ENCODE measurements around the gene GAGE10.

GAGE10 gene

DNA sequence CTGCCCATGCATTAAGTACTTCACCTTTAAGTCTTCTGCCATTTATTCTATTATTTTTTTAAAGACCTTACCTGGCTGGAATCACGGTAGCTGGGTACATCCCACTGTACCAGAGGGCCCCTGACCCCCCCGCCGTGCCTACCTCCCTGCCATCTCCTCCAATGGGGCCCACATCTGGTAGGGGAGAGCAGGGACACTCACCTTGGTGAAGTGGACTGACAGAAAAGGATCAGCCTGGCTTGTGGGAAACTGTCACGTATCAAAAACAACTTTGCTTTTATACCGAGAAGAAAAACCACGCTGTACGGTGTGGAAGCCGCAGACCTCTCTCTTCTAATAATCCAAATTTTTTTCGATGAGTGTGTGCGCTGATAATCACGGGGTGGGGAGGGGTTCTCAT is 39.0 kb upstream of the GAGE10 start, which contains the start of gene FOXP3:
Gene FOXP3 (minus strand): TSS at position 251 of the 400 bp plus-strand sequence. CDS start 6,205 bp downstream, outside the sequence.
- Histone ChIP-seq H3K27ac (no peak within 1 kb of the TSS), H3K9ac (no peak within 1 kb of the TSS), H3K4me2 (no peak within 1 kb of the TSS), H4K20me1 (no peaks in the 10 kb centered on the region; the same call in 1 of the 2 replicates), H3K4me3 (no peak within 1 kb of the TSS), H3K4me1 (peaks cover 6% of the 10 kb centered on the region), H3K27me3 (peaks cover 67% of the 10 kb centered on the region), H3K36me3 (no peaks in the 10 kb centered on the region), H3K9me3 (0 out of 2 replicates have a peak, but pooled peaks cover 5% of the 10 kb centered on the region)
- TF ChIP-seq Cebpa-rat (IDR thresholded peaks at IDR 0.05): no peak

DNA sequence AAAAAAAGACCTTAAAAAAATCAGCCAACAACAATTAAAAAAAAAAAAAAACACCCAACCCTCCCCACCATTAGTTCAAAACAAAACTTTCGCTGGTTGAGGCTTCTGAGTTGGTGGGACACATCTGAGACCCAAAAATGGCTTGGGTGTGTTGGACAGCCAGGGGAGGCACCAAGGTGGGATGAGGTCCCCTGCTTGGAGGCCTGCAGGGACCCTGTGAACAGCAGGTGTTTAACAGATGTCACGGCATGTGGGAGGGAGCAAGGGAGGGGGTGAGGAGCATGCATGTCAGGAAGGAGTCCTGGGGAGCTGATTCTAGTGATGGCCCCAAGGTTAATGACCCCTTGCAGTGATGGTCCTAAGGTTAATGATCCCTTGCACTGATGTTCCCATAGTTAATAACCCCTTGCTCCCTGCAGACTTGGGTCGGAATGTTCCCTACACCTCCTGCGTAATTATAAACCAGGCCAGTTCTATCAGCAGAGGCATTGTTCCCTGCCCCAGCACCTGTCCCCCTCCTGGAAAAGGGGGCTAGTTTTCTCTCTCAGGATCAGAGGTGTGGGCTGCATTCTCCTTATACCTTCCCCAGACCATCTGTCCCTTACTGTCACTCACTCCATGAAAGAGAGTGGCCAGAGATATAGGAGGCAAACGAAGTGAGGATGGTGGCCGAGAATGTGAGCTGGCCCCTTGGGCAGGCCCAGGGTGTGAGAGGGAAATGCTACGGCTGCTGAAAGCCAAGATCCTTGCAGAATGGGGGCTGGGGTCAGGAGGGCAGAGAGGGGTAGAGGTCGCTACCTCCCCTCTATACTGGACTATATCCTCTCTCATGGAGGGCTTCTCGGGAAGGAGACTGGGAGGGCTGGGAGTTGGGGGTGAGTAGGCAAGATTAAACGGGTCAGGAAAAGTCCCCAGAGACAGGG is 36.7 kb upstream of the GAGE10 start:
- no peak overlapping the region for H3K4me2 ChIP-seq
- no peaks in the 10 kb centered on the region for H3K36me3 ChIP-seq
- TF ChIP-seq Cebpa-rat (IDR thresholded peaks at IDR 0.05): no peak

DNA sequence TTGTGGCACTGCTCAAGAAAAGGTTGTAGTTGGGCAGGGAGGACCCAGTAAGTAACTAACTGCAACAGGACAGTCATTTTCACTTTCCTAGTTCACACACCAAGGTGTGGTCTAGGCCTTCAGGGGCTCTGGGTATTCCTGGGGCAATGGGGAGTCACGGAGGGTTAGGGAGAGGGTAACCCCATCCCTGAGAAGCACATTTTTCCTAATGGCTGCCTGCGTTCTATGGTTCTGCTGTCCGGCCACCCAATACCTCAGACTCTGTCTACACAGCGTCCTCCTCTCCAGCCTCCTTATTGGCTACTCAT is 34.8 kb upstream of the GAGE10 start:
- no peak for TF ChIP-seq Cebpa-rat (IDR thresholded peaks at IDR 0.05)
- Histone ChIP-seq H3K4me3 (peak overlapping the region; percentile 76), H3K9ac (peak overlapping the region; percentile 72), H3K9me3 (peaks cover 16% of the 10 kb centered on the region; the same call in 1 of the 2 replicates), H3K4me1 (peaks cover 31% of the 10 kb centered on the region), H4K20me1 (peaks cover 17% of the 10 kb centered on the region), H3K27me3 (peaks cover 54% of the 10 kb centered on the region), H3K4me2 (peak overlapping the region; percentile 76), H3K27ac (peak overlapping the region; percentile 65), H3K36me3 (no peaks in the 10 kb centered on the region)

More for the DNA sequence above, 36.7 kb upstream of the GAGE10 start:
- Histone ChIP-seq H4K20me1 (no peaks in the 10 kb centered on the region; the same call in 1 of the 2 replicates), H3K4me3 (no peak overlapping the region), H3K27ac (no peak overlapping the region), H3K9ac (no peak overlapping the region), H3K4me1 (peaks cover 21% of the 10 kb centered on the region), H3K9me3 (peaks cover 16% of the 10 kb centered on the region; the same call in 1 of the 2 replicates), H3K27me3 (peaks cover 43% of the 10 kb centered on the region)

DNA sequence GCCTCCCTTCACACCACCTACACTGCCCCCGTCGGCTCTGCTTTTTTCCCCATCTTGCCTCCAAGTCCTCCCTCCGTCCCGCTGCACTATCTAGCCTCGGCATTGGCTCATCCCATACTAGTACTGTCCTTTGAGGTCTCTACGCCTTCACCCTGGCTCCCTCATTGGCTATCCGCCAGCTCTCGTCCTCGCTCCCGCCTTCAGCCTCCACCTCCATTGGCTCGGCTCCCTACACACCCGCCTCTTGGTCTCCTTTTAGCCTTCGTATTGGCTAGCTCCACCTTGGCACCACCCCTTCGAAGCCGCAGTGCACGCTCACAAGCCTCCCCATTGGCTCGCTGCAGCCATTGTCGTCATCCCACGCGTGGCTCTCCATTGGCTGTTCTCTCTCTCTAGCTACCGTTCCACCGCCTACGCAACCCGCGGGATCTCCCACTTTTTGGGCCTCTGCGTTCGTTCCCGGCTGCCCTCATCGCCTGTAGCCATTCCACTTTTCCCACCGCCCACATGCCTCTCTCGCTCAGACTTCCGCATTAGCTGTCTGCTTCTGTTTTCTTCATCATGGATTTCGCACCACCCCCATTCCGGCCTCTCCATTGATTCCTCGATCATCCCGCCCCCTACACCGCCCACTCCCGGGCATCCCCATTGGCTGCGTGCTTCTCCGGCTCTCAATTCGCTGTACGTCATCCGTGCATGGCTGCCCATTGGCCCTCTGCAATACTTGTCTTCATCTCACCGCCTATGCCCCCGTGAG is 34.3 kb upstream of the GAGE10 start:
- Histone ChIP-seq H3K9me3 (peaks cover 16% of the 10 kb centered on the region; the same call in 1 of the 2 replicates), H3K4me3 (peak overlapping the region; percentile 76), H3K27ac (peak overlapping the region; percentile 93), H3K27me3 (peaks cover 54% of the 10 kb centered on the region), H4K20me1 (peaks cover 22% of the 10 kb centered on the region), H3K4me1 (peaks cover 31% of the 10 kb centered on the region), H3K4me2 (peak overlapping the region; percentile 76), H3K36me3 (no peaks in the 10 kb centered on the region), H3K9ac (peak overlapping the region; percentile 86)
- no peak for TF ChIP-seq Cebpa-rat (IDR thresholded peaks at IDR 0.05)

DNA sequence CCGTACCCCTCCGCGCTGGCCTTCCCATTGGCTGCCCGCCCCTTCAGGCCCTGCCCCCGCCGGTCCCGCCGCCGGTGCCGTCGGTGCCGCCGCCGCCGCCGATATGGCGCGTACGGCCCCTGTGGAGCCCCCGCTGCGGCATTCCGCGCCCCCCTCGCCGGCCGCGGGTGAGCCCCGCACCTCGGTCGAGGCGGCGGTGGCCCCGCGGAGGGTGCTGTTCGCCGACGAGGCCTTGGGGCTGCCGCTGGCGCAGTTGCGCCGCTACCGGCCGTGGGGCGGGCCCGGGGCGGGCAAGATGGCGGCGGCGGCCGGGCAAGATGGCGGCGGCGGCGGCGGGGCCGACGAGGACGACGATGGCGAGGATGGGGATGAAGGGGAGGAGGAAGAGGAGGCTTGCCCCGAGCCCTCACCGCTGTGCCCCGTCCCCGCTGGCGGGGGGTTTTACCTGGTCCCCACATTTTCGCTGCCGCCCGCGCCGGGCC is 33.6 kb upstream of the GAGE10 start, which contains the start of gene PPP1R3F:
Gene PPP1R3F (plus strand): TSS at position 27 of the 482 bp plus-strand sequence. CDS start 77 bp downstream, at position 104.
- Histone ChIP-seq H3K9ac (peak within 1 kb of the TSS; percentile 86), H4K20me1 (peaks cover 28% of the 10 kb centered on the region), H3K27ac (peak within 1 kb of the TSS; percentile 93), H3K4me2 (peak within 1 kb of the TSS; percentile 80), H3K9me3 (peaks cover 16% of the 10 kb centered on the region; the same call in 1 of the 2 replicates), H3K36me3 (no peaks in the 10 kb centered on the region), H3K27me3 (peaks cover 60% of the 10 kb centered on the region), H3K4me3 (peak within 1 kb of the TSS; percentile 76), H3K4me1 (peaks cover 31% of the 10 kb centered on the region)
- no peak for TF ChIP-seq Cebpa-rat (IDR thresholded peaks at IDR 0.05)

DNA sequence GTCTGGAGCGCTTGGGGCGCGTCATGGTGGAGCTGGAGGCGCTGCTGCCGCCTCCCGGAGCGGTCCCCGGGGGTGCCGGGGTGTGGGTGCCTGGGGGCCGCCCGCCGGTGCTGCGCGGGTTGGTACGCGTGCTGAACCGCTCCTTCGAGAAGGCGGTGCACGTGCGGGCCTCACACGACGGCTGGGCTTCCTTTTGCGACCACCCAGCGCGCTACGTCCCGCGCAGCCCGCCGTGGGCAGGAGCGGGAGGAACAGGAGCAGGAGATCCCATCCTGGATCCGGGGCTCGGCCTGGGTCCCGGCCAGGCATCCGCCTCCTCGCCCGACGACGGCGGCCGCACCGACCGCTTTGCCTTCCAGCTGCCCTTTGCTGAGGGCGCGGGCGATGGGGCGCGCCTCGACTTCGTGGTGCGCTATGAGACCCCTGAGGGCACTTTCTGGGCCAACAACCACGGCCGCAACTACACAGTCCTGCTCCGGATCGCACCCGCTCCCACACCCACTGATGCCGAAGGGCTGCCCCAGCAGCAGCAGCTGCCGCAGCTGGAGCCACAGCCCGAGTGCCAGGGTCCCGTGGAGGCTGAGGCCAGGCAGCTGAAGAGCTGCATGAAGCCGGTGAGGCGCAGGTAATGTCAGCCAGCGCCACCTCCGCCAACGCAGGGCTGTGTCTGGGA is 33.1 kb upstream of the GAGE10 start:
- Histone ChIP-seq H3K27ac (peak overlapping the region; percentile 93), H3K4me2 (peak overlapping the region; percentile 80), H3K36me3 (no peaks in the 10 kb centered on the region), H3K27me3 (peaks cover 60% of the 10 kb centered on the region), H3K9ac (peak overlapping the region; percentile 86), H3K4me1 (peaks cover 31% of the 10 kb centered on the region), H3K4me3 (peak overlapping the region; percentile 76), H4K20me1 (peaks cover 34% of the 10 kb centered on the region), H3K9me3 (peaks cover 16% of the 10 kb centered on the region; the same call in 1 of the 2 replicates)
- no peak for TF ChIP-seq Cebpa-rat (IDR thresholded peaks at IDR 0.05)

DNA sequence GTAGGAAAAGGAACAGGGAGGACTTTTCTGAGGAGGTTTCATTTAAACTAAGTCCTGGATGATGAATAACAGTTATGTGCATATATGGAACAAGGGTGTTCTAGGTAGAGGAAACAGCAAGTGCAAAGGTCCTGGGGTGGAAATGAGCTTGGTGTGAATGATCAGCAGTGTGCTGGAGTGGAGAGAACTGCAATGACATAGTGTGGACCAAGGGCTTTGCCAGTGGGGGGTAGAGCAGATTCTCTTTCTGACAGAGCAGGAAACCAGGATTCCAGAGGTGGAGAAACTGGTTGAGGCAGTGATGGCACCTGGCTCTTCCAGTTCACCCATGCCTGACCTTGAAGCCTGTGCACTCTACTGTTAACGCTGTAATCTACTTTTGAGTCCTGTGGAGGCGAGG is 32.1 kb upstream of the GAGE10 start:
- H3K4me1 ChIP-seq: peaks cover 31% of the 10 kb centered on the region
- H4K20me1 ChIP-seq: peaks cover 43% of the 10 kb centered on the region
- no peaks in the 10 kb centered on the region for H3K36me3 ChIP-seq
- peaks cover 16% of the 10 kb centered on the region; the same call in 1 of the 2 replicates for H3K9me3 ChIP-seq
- H3K9ac ChIP-seq: no peak overlapping the region
- no peak for TF ChIP-seq Cebpa-rat (IDR thresholded peaks at IDR 0.05)
- H3K27me3 ChIP-seq: peaks cover 61% of the 10 kb centered on the region
- no peak overlapping the region for H3K4me3 ChIP-seq
- peak overlapping the region; percentile 80 for H3K4me2 ChIP-seq
- H3K27ac ChIP-seq: no peak overlapping the region

DNA sequence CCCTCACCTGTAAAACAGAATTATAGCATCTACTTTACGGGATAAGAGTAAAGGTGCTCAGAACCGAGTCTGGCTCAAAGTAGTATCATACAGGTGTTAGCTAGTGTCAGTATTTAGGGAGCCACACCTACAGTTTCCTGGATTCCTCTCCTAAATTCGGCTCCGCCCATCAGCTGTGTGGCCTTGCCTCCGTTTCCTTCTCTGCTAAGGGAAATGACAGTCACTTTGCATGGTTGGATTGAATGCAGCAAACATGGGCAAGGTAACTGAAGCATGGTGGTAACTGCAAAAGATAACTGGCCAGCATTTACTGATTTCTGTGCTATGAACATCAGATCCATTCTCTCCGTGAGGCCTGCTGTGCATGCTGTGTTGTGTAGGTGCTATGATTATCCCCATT is 31.0 kb upstream of the GAGE10 start:
- Histone ChIP-seq H3K4me1 (peaks cover 31% of the 10 kb centered on the region), H3K9ac (no peak overlapping the region), H3K9me3 (peaks cover 16% of the 10 kb centered on the region; the same call in 1 of the 2 replicates), H3K36me3 (no peaks in the 10 kb centered on the region), H3K27me3 (peaks cover 61% of the 10 kb centered on the region), H3K4me2 (peak overlapping the region; percentile 80), H3K27ac (no peak overlapping the region), H3K4me3 (no peak overlapping the region), H4K20me1 (peaks cover 43% of the 10 kb centered on the region)
- TF ChIP-seq Cebpa-rat (IDR thresholded peaks at IDR 0.05): no peak

DNA sequence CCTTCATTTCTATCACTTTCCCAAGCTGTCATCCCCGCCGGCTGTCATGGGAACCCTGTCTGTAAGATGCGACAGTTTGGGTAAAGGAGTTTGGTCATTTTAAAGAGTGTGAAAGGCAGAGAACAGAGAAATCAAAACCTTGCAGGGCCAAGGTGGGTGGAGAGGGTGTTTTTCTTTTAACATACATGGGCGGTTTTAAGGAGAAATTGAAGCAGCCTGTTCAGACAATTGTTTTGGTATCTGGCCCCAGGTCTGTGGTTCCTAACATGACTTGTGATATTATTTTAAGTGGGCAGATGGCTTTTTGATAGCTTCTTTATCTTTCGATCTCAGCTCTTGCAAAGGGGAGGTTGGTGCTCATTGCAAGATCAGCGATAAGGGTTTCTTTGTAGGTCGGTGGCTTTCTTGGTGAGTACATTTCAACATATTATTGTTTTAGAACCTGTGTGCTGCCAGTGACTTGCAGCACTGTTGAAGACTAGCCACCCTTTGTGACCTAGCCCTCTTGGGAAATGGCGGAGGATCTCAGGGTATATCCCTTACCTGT is 30.2 kb upstream of the GAGE10 start:
- H3K4me1 ChIP-seq: peaks cover 29% of the 10 kb centered on the region
- no peak overlapping the region for H3K4me2 ChIP-seq
- no peak overlapping the region for H3K4me3 ChIP-seq
- peaks cover 49% of the 10 kb centered on the region for H4K20me1 ChIP-seq
- no peaks in the 10 kb centered on the region for H3K36me3 ChIP-seq
- TF ChIP-seq Cebpa-rat (IDR thresholded peaks at IDR 0.05): no peak
- no peak overlapping the region for H3K9ac ChIP-seq
- no peak overlapping the region for H3K27ac ChIP-seq
- H3K27me3 ChIP-seq: peaks cover 62% of the 10 kb centered on the region
- peaks cover 16% of the 10 kb centered on the region; the same call in 1 of the 2 replicates for H3K9me3 ChIP-seq

All from BLaER1 (cell line).